ENCODE data around the gene ATP7B.

The ATP7B gene

DNA sequence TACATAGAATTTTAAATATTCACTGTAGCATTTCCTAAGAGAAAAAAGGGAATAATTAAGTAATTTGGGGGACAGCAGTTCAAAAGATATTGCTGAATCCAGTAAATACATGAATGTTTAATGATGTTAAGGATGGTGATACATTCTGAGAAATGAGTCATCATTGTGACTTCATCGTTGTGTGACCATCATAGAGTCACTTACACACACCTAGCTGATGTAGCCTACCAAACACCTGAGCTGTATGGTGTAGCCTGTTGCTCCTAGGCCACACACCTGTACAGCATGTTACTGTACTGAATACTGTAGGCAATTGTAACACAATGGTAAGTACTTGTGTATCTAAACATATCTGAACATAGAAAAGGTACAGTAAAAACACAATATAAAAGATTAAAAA is 34.8 kb downstream of the ATP7B start:
- DNase-seq = no peak

DNA sequence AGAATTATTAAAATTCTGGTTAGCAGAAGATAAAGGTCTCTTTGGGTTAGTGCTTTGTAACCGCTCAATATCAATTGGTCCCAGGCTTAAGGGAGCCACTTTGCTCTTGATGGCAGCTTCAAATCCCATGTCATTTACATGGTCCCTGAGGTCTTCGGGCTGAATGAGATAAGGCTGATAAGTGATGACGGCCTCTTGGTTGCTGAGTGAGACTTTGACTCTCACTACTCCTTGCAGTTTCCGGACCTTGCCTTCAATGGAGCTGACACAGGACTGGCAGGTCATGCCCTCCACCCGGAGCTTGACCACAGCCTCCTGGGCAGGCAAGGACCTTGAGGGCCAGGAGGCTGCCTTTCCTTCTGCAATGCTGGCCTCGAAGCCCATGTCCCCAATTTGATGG is 36.8 kb downstream of the ATP7B start:
- DNase-seq = peak; percentile 77

DNA sequence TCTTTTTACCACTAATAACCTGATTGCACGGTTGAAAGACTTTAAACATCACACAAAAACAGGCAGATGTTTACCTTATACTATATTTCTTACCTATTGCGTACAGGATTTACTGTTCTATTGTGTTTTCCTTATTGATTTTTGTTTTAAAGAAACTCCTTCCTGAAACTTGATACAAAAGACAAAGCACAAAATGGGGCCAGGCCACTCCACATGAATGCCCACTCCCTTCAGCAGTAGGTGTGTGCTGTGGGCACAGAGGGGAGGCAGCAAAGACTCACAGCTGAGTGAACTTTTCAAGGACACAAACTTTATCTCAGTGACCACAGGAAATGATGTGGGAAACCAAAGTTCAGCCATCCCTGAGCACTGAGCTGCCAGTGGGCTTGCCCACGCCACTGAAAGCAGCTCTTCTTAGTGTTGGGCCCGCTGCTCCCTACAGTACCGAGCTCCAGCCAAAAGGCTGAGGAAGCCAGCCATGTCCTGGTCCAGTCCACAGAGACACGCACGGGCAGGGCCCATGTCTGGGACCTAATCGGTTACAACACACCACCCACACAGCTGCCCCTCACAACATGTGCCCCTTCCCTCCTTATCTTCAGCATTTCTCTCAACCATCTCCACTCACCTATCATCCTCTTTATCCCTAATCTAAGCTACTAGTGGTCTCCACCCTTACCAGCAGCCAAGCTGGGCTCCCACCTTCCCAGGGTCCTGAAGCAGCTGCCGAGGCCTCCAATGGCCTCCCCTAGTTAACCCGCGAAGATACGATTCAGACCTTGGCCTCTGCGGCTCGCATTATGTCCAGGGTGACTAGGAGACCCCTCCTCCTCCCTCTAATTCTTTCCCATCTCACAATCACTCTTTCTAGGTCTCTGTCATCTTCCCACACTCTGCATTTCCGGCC is 39.5 kb downstream of the ATP7B start:
- DNase-seq = peak; percentile 48

DNA sequence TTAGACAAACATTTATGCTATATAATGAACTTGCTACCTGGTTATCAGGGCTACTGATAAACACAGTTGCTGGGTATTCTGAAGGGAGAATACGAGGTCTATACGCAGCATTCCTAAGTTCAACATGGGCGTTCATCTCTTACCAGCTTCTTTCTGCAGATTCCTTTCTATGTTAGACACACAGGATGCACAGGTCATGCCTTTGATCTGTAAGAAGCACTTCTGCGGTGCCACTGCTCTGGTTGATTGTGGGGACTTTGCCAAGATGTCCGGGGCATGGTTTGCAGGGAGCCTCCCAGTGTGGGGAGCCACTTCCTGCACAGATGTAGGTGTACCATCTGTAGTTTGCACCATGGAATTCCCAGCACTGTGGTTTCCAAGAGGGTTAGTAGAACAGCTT is 40.9 kb downstream of the ATP7B start:
- no peak for DNase-seq

DNA sequence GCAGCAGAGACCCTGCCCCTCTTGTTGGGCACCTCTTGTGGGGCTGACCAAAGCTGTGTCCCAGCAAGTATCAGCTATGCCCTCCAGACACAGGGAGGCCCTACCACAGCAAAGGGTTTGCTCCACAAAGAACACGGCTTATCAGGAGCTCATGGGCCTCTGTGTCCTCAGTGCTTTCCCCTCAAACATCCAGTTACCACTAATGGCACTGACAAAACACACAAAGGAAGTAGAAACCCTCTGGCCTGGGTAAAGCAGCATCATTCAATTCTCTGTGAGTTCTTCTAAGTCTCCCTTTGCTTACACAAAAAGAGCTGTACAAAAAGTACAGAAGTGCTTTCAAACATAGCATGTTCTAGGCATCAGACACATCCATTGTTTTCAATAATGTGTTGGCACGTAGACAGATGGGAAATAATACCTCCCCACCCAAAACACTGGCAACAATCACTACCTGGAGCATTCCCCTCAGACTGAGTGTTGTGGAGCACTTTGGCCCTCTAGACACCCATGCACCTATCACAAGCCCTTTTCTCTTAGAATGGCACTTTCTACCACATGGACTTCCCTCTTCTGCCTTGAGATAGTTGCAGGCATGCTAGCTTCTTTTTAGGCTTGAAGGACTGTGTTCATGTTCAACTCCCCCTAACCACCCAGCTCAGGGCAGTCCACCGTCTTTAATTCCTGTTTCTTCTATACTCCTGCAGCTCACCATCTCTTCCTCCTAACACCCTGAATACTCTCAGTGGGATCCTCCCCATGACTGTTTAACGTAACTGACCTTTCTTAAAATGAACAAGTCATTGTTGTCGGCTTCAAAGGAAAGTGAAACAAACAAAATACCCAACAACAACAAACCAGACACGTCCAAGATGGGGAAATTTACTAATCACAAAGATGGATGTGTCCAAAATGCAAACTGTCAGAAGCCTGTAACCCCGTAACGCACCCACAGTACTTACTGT is 43.5 kb downstream of the ATP7B start:
- no peak for DNase-seq

DNA sequence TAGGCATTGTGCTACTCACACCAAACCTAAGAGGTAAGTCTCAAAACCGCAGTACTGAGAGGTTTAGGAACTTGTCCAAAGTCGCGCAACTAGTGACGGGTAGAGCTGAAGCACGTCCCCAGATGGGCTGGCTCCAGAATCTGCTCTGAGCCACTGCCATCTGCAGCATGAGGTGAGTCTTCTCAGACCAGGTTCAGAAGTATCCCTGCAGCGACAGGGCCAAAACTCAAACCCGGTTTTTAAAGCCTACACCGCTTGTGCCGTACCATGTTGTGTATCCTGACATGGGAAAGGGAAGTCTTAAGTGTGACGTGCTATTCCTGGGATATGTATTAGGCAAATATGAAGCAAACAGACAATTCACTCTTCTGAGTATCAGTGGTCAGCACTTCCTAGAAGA is 45.1 kb downstream of the ATP7B start:
- DNase-seq = no peak

DNA sequence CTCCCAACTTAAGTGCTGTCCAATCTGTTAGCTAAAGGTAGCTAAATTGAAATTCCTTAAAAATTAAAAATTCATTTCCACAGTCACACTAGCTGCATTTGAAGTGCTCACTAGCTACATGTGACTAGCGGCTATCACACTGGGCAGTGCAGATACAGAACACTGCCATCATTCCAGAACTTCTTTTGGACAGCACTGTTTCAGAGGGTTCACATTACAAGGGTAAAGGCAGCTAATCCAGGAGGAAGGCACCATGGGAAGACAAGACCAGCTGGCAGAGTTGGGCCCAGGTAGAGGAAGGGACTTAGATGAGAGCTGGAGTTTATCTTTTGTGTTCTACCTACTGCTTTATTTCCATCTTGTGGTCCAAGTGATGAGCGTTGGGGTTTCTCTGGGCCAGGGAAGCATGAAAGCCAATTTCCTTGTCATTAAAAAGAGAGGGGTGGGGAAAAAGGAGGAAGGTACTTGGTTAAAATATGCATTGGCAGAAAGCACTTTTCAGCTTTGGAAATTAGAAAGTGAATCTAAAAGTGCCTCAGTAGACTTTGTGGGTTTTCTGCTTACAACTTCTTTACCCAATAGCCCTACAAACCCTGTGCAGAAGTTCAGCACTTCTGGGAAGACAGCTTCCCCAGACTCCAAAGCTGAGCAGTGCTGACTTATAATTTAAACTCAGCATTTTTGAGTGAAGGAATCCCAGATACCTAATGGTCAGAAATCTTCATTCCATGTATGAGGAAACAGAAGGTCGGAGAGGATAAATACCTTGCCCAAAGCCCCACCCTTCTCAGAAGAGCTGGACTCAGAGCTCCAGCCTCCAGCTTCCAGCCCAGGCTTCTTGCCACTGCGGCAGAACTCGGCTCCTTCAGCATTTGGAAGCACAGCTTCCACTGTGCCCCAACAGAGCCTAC is 49.5 kb downstream of the ATP7B start:
- no peak for DNase-seq

DNA sequence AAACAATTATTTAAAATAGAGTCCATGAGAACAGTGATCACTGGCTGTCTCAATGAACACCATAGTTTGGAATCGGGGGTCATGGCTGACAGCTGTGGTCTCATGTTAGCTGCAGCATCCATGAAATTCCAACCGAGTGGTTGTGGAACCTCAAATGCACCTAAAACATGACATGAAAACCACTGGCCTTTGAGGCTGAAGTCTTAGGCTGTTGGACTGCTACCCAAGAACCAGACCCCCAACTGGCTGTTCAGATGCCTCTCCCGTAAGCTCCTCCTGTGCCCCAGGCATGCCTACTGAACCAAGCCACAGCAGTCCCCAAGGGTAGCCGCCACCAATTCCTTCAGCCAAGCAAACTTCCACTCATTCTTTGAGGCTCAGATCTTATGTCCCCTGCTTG is 50.5 kb downstream of the ATP7B start:
- DNase-seq = no peak

DNA sequence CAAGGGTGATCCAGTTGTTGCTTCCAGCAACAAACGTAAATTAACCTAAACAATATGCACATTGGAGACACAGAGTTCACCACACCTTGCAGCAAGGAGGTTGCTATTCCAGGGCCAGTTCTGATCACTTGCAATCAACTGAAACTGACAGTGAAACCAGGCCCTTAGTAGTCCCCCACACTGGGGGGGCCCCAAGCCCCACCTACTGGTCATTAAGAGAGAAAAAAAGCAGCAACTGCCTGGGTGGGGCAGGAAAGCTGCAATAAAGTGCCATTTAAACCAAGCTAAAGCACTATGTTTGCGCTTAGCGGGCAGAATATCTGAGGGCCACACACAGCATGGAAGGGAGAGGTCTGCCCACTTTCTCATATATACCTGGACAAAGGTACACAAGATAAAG is 51.5 kb downstream of the ATP7B start:
- peak; percentile 58 for DNase-seq

DNA sequence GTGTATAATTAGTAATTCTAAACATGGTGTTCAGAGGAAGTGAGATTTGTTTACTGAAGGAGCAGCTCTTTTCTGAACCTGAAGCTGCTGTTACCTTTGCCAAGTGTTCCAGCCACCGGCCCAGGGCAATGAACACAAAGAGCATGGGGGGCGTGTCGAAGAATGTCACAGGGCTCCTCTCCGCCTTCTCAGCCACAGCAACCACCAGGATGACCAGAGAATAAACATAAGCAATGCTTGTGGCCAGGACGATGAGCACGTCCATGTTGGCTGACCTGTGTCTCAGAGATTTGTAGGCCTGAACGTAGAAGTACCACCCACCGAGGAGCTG is 53.1 kb downstream of the ATP7B start:
- no peak for DNase-seq

DNA sequence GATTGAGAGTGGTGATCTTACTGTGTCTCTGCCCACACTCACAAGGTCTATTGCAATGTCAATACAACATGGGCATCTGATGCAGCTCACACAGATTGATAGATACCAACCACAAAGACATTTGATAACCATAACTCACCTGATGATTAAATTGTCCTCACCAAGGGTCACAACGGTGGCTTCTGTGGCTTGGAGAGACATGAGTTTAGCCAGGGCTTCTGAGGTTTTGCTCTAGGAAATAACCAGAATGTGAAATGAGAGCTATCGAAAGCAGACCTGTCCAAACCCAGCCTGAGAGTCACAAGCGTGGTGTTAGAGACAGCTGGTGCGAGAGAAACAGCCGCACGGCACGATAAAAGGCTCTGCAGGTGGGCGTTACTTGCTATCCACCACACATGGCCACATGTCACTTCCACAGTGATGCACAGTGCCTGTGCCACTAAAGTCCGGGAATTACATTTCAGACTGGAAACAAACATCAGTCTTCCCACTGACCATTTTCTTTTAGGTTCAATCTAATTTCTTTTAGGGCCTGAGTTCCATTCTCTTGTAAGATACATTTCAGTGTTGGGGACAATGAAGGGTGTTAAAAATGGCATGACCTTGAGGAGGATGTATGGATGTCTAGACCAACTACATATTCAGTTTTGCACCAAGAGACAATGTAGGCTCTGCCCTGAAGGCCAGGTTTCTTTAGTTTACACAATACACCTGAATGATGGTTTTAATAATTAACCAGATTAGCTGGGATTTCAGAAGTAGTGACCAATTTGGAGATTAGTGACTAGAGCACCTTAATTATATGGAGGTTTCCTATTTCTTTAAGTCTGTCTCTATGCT is 53.7 kb downstream of the ATP7B start:
- no peak for DNase-seq

DNA sequence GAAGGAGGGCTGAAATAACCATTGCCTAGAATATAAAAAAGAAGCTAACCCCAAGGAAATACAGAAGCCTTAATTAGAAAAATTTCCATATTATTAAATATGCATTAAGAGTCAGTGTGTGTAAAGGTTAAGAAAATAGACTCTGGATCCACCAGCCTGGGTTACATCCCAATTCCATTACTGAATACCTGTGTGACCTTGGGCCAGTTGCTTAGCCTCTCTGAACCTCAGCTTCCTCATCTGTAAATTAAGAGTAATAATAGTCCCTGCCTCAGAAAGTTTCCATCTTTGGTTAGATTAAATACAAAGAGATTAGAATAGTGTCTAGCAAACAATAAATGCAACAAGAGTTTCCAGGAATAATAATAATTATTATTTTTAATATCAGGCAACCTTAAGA is 54.5 kb downstream of the ATP7B start:
- DNase-seq = no peak

DNA sequence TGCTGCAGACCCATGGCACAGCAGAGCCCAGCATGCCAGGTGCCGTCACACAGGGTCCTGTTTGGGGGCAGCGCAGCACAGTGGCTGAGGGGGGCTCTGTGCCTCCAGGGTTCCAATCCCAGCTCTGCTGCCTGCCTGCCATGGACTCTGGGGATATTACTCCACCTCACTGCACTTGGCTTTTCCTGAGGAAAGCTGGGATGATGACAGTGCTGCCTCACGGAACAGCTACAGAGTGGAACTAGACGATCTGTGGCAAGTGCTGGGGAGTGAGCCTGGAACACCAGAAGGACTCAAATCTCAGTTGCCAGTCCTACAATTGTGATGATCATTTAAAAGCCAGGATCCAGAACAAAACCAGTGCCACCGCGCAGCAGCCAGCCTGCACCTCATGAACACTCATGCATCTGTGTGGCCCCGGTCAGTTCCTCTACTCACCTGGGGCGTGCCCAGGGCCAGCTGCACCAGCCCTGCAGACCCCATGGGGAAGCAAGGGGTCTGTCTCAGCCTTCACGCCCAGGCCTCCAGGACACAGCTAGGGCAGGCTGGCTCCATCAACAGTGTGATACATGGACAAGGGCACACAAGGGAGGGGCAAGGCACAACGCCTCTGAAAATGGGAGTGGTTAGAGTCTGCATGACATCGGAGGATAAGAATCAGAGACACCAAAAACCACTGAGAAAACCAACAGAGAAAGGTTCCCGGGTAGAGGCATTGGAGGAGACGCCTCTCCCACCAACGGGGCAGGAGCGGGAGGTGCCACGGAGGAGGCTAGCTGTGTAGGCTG is 55.2 kb downstream of the ATP7B start:
- DNase-seq = peak; percentile 94

DNA sequence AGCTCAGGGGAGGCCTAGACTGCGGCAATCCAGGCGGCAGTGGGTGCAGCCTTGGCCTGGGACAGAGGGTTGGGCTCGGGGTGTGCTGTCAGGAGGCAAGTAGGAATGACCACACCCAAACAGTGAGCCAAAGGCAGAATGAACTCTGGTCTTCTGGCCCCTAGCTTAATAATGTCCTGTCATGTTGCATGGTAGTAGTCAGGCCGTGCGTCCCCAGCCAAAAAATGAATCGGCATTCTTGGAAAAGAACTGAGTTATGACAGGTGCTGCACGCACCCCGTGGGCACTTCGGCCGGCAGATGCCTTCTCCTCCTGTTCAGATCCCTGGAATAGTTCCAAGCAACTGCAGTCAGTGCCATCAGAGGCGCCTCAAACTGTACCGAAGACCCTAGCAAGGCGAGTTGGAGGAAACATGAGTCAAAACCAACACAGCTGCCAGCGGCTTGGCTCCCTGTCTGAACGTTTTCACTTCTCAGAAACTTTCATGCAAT is 55.9 kb downstream of the ATP7B start:
- DNase-seq = peak; percentile 73

DNA sequence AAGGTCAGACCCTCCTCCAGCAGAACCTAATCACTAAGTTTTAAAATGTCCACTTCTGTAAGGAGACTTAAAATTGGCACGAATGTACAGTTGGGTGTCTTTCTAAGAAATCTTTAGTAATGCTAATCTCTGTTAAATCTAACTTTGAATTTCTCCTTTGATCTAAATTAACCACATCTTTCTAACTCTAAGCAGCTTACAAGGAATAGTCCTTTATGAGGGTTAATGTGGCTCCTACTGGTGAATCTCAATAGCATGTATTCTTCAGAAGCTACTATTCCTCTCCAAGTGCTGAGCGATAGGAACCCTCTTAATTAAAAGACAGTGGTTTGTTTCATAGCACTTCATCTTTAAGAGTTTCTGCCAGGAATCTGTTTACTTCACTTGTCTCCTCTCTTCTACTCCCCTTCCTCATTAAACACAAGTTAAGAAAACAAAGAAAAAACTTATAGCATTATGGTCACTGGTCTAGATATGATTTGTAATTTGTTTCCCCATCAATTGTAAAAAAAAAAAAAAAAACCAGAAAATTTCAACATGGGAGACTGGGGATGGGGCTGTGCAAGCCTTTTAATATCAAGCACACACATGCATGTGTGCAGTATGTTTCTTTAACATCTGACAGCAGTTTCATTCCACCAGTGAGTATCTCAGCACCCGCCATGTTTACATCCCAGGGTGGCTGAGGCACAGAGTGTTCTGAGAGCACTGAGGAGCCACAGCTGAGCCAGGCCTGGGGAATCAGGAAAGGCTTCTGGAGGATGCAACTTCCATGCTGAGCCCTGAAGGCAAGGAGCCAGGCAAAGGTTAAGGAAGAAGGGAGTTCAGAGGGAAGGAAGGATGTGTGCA is 57.7 kb downstream of the ATP7B start:
- no peak for DNase-seq

DNA sequence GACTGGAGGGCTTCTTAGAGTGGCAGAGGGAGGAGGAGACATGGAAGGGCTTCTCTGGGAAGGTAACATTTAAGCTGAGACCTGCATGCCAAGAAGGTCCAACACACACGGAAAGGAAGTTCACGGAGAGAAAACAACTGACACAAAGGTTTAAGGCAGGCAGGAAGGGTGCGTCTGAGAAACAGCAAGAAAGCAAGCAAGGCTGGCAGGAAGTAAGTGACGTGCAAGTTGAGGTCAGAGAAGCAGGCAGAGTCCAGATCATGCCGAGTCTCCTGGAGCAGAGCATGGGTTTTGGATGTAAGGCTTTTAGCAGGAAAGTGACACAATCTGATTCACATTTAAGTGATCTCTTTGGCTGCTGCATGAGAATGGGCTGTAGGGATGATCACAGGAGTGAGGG is 60.5 kb downstream of the ATP7B start:
- DNase-seq = no peak

DNA sequence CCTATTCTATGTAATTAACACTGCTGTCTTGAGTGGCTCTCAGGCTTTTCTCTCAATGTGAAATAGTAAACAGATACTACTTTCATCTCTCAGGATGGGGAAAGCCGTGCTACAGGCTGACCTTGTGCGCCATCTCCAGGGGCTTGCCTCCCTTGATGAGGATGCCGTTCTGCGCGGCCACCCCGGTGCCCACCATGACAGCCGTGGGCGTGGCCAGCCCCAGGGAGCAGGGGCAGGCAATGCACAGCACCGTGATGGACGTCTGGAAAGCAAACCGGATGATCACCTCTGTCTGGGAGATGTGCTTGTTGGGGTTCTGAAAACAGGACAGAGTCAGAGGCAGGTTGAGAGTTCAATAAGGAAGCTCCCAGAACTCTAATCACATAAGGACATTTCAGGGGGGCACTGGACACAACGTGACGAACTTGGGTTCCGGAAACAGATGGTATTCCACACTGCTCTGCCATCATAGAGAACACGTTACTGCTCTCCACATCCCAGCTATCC is 65.0 kb downstream of the ATP7B start:
- no peak for DNase-seq

DNA sequence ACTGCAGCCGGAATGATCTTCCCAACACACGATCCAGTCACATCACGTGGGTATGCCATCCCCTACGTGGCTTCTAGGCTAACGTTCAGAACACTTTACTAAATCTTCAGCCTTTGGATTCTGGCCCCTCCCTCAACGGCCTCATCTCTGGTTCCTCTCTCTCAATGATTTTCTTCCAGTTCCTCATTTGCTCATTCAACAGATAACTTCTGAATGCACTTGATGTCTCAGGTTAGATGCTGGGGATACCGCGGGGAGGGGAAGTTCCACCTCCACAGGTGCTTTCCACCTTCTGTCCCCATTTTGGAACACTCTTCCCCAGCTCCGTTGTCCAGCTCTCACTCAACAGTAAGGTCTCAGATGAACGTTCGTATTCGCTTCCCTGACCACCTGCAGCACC is 66.1 kb downstream of the ATP7B start:
- no peak for DNase-seq

DNA sequence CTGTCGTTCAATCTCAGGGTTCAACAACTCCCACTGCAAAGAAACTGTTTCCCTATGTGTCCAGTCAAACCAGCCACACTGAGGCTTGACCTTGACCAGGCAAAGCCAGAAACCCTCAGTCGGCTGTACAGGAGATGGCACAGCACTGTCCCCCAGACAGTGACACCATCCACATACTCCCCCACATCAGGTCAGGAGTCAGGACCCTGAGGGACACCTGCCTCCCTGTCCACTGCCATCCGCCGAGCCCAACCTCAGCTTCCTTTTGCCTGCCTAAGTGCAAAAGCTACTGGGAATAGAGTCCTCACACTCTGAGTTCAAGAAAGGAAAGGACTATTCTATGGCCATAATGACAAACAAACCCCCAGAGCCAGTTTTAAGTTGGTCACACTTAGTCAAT is 66.8 kb downstream of the ATP7B start:
- no peak for DNase-seq

DNA sequence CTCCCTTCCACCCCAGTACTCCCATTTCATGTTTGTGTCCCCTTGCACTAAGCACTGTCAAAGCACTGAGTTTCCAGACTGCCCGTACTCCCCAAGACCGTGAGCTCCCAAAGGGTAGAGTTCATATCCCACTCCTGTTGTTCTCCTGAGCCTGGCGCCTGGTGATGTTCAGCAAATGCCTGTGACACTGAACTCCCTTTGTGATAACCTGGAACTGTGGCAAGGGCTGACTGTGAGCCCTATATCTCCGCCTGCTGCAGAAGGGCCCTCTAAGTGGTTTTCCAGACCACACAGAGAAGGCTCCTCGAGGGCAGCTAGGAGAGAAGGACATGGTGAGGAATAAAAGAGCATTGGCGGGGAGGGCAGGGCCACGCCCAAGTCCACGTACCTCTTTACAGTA is 67.5 kb downstream of the ATP7B start:
- DNase-seq = no peak
